ENCODE measurements around the gene ZCRB1.

DNA sequence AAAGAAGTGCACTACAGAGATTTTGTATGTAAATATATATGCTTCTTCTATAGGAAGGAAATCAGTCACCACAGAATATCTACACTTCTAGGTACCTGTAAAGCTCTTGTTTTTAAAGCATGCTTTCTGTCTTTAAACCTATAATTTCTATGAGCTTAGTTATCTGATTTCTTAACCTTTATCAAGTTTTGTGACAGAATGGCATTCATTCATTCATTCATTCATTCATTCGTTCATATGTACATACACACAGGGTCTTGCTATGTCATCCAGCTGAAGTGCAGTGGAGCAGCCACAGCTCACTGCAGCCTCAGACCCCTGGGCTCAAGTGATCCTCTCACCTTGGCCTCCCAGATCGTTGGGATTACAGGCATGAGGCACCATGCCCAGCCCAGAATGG is 16.1 kb upstream of the ZCRB1 start:
- TF ChIP-seq YY1 (IDR thresholded peaks at IDR 0.05; ENCODE audit: insufficient read depth, insufficient read length) (no peak), ZNF274 (IDR thresholded peaks at IDR 0.05; ENCODE audit: low read depth, low read length) (no peak)

Measured in NT2/D1 (cell line).